ENCODE measurements around the gene SEMA6A. TPM values are rescaled to one million over a fixed set of nuclear protein-coding genes. Genes with fewer than 3 reads are reported as not detected.

Gene SEMA6A
- total RNA-seq, 6 experiments from 2014 or later: 4.5 to 12.0 (median 8.4) TPM

GRCh38 chr5:116522356-116523136 is 52.1 kb downstream of the SEMA6A start:
- Histone ChIP-seq H3K36me3 (no peaks in the 10 kb centered on the region), H3K4me1 (peaks cover 0 to 16% (median 4%) of the 10 kb centered on the region in 4 donors), H3K27me3 (no peaks in the 10 kb centered on the region), H3K27ac (no peak overlapping the region), H3K9me3 (no peaks in the 10 kb centered on the region), H3K4me3 (no peak overlapping the region)
- DNase-seq (no peak), ATAC-seq (no peak)
- WGBS (ENCODE audit: insufficient coverage, low coverage, low lambda C conversion rate, missing lambda C conversion rate): 86% methylated on average over 9 of the region's 9 CpGs
- TF ChIP-seq, protein P1, sequence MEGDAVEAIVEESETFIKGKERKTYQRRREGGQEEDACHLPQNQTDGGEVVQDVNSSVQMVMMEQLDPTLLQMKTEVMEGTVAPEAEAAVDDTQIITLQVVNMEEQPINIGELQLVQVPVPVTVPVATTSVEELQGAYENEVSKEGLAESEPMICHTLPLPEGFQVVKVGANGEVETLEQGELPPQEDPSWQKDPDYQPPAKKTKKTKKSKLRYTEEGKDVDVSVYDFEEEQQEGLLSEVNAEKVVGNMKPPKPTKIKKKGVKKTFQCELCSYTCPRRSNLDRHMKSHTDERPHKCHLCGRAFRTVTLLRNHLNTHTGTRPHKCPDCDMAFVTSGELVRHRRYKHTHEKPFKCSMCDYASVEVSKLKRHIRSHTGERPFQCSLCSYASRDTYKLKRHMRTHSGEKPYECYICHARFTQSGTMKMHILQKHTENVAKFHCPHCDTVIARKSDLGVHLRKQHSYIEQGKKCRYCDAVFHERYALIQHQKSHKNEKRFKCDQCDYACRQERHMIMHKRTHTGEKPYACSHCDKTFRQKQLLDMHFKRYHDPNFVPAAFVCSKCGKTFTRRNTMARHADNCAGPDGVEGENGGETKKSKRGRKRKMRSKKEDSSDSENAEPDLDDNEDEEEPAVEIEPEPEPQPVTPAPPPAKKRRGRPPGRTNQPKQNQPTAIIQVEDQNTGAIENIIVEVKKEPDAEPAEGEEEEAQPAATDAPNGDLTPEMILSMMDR (IDR thresholded peaks at IDR 0.05): no peak
- TF ChIP-seq POLR2A (IDR thresholded peaks at IDR 0.05): no peak
- intact Hi-C loops (cut with DNase I): no loop called here

- 89% methylated on average over 4 of the region's 5 CpGs for WGBS (ENCODE audit: insufficient coverage, low coverage, low lambda C conversion rate, missing lambda C conversion rate)
- Histone ChIP-seq H3K4me3 (no peak overlapping the region), H3K36me3 (no peaks in the 10 kb centered on the region), H3K4me1 (peaks cover 0 to 5% (median 0%) of the 10 kb centered on the region in 4 donors), H3K27ac (no peak overlapping the region), H3K9me3 (no peaks in the 10 kb centered on the region), H3K27me3 (no peaks in the 10 kb centered on the region)
- intact Hi-C loops (cut with DNase I): no loop called here
- ATAC-seq (no peak), DNase-seq (no peak)
- TF ChIP-seq POLR2A (IDR thresholded peaks at IDR 0.05): no peak
- TF ChIP-seq, protein P1 (IDR thresholded peaks at IDR 0.05): no peak
These were observed 53.3 kb downstream of the SEMA6A start for GRCh38 chr5:116521173-116521872.

DNA sequence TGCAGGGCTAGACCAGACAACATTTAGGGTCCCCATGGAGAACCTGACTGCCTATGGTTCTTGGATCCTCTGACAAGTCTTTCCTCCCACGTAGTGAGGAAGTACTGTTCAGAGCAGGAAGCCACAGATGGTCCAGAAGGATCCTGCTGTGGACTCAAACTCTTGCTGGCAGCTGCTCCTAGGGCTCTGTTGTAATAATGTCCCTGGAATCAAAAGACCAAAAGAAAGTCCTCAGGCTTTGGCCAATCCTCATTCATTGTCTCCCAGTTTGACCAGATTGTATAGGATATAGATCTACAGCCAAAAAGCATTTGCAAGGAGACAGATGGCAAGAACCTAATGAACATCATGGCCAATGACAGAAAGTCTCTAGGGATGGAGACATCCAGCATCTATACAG is 53.9 kb downstream of the SEMA6A start:
- no peak for TF ChIP-seq POLR2A (IDR thresholded peaks at IDR 0.05)
- TF ChIP-seq, protein P1 (IDR thresholded peaks at IDR 0.05): no peak
- Histone ChIP-seq H3K9me3 (no peaks in the 10 kb centered on the region), H3K4me3 (no peak overlapping the region), H3K36me3 (no peaks in the 10 kb centered on the region), H3K27me3 (no peaks in the 10 kb centered on the region), H3K4me1 (no peaks in the 10 kb centered on the region), H3K27ac (no peak overlapping the region)
- intact Hi-C loops (cut with DNase I): no loop called here
- WGBS (ENCODE audit: insufficient coverage, low coverage, low lambda C conversion rate, missing lambda C conversion rate): 67% methylated on average over 1 of the region's 1 CpG
- ATAC-seq (peak in 1 of 4 donors; percentile 28), DNase-seq (no peak)

DNA sequence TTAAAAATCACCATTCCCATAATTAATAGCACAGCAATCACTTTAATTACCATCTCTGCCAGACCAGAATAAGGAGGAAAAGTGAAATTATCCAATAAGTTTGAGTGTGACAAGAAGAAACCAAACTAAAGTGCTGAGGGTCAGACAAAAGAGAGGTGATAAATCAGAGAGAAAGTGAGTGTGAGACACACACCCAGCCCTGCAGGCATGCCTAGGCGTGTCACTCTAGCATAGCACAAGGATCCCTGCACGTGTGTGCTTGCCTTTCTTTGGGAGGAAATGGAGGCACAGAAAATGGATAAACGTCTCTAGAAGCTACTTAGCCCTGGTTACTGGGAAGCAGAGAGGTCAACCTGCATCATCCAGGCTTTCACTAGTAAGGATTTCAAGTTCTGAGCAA is 56.2 kb downstream of the SEMA6A start:
- Histone ChIP-seq H3K36me3 (no peaks in the 10 kb centered on the region), H3K27me3 (no peaks in the 10 kb centered on the region), H3K4me1 (no peaks in the 10 kb centered on the region), H3K27ac (no peak overlapping the region), H3K4me3 (no peak overlapping the region), H3K9me3 (no peaks in the 10 kb centered on the region)
- WGBS (ENCODE audit: insufficient coverage, low coverage, low lambda C conversion rate, missing lambda C conversion rate): 77% methylated on average over 3 of the region's 3 CpGs
- no peak for ATAC-seq
- no peak for DNase-seq
- intact Hi-C loops (cut with DNase I): no loop called here
- no peak for TF ChIP-seq POLR2A (IDR thresholded peaks at IDR 0.05)
- TF ChIP-seq, protein P1 (IDR thresholded peaks at IDR 0.05): no peak

Data from right lobe of liver (tissue), 6 donors.